ENCODE results near the gene BPIFB3.

BPIFB3 gene

GRCh38 chr20:33015700-33016580 is 37.8 kb upstream of the BPIFB3 start:
- DNase-seq (ENCODE audit: low read depth) = no peak

GRCh38 chr20:33016581-33017109 is 37.1 kb upstream of the BPIFB3 start:
- no peak for DNase-seq (ENCODE audit: low read depth)

GRCh38 chr20:33017542-33017941 is 36.2 kb upstream of the BPIFB3 start:
- no peak for DNase-seq (ENCODE audit: low read depth)

GRCh38 chr20:33018169-33018931 is 35.4 kb upstream of the BPIFB3 start:
- no peak for DNase-seq (ENCODE audit: low read depth)

DNA sequence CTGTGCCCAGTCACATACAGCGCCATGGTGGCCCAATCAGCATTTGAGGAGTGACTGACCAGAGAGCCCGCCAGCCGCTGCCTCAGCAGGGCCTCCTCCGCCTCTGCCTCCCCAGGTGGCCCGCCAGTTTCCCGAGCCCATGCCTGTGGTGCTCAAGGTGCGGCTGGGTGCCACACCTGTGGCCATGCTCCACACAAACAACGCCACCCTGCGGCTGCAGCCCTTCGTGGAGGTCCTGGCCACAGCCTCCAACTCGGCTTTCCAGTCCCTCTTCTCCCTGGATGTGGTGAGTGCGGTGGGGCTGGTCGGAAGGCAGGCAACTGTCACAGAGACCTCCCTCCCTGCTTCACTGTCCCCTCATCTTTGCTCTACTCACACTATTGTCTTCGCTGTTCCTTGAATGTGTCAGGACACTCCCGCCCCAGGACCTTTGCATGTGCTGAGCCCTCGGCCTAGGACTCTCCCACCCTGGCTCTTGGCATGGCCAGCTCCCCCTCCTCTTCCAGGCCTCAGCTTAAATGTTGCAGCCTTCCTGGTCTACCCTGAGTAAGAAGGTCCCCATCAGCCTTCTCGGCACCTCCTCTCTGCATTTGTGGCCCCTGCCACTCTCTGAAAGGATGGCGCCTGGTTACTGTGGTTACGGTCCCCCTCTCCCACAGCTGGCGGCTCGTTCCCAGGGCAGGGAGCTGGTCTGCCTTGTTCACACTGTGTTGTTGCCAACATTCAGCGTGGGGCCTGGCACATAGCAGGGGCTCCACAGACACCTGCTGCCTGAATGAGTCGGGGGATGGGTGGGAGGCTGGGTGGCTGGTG is 34.0 kb upstream of the BPIFB3 start:
- no peak for DNase-seq (ENCODE audit: low read depth)

- DNase-seq (ENCODE audit: low read depth) = no peak
Measured at GRCh38 chr20:33020278-33021161, 33.2 kb upstream of the BPIFB3 start.

- DNase-seq (ENCODE audit: low read depth) = no peak
Measured at GRCh38 chr20:33021879-33022278, 31.8 kb upstream of the BPIFB3 start.

GRCh38 chr20:33022289-33022688 is 31.4 kb upstream of the BPIFB3 start:
- DNase-seq (ENCODE audit: low read depth) = no peak

GRCh38 chr20:33022694-33023438 is 30.8 kb upstream of the BPIFB3 start:
- no peak for DNase-seq (ENCODE audit: low read depth)

DNA sequence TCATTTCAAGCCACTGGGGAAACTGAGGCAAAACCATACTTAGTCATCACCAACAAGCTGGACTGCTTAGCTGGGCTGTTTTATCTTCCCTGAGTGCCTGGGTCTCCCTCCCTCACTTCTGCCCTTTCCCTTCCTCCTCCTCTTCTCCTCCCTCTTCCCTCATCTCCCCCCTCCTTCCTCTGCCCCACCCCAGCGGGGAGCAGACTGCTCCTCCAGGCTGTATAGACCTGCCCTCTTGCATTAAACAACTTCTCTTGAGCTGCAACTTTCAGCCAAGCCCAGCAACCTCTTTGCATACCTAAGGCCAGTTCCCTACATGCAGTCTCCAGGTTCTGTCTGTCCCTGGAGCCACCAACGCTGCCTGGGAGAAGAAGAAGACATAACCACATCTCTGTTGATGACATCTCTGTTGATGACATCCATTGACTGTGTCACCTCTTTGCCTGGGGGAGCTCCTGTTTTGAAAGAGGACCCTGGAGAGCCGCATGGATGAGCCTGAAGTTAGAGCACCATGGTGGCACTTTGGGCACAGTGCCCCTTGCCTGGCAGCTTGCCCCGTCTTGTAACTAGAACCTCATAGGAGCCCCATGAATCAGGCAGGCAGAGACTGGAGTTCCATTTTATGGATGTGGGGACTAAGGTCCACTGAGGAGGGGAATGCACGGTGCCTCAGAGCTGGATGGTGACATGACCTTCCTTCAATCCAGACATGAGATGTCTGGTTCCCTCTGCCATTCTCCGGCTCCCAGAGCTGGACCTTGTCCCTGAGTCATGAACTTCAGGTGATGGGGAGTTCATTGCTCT is 30.1 kb upstream of the BPIFB3 start:
- no peak for DNase-seq (ENCODE audit: low read depth)

DNA sequence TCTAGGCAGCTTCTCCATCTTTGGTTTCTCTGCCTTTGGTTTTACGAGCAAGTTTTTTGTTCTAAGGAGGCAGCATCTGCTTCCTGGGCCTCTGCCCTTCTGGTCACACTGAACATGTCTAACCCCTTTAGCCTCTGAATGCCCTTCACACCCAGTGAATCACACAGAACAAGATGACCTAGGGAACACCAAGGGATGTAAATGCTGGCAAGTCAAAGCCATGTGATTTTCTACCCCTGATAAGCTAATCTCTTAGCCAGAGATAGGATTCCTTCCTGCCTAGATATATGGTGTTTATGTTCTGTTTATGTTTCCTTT is 29.5 kb upstream of the BPIFB3 start:
- no peak for DNase-seq (ENCODE audit: low read depth)

DNA sequence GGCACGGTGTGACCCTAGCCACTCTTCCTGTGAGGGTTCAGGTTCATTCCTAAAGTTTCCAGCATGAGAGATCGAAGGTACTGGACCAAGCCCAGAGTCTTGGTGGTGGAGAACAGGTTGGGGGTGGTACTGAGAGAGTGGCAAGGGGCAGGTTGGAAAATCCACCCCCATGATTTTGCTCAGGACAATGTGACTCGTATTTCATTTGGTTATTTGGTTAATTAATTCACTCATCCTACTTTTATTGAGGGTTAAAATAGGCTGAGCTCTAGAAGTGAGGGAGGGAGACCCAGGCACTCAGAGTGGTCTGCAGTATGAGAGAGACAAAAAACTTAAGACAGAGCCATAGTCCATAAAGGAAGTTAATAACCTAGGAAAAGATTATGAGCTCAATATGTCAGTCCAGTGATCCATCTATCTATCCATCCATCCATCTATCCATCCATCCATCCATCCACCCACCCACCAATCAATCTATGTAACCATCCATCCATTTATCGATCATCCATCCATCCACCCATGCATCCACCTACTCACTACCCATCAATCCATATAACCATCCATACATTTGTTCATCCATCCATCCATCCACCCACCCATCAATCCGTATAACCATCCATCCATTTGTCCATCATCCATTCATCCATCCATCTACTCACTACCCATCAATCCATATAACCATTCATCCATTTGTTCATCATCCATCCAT is 28.9 kb upstream of the BPIFB3 start:
- DNase-seq (ENCODE audit: low read depth) = no peak

GRCh38 chr20:33025318-33025876 is 28.3 kb upstream of the BPIFB3 start:
- no peak for DNase-seq (ENCODE audit: low read depth)

- DNase-seq (ENCODE audit: low read depth) = no peak
Measured at GRCh38 chr20:33026072-33026778, 27.5 kb upstream of the BPIFB3 start.

DNA sequence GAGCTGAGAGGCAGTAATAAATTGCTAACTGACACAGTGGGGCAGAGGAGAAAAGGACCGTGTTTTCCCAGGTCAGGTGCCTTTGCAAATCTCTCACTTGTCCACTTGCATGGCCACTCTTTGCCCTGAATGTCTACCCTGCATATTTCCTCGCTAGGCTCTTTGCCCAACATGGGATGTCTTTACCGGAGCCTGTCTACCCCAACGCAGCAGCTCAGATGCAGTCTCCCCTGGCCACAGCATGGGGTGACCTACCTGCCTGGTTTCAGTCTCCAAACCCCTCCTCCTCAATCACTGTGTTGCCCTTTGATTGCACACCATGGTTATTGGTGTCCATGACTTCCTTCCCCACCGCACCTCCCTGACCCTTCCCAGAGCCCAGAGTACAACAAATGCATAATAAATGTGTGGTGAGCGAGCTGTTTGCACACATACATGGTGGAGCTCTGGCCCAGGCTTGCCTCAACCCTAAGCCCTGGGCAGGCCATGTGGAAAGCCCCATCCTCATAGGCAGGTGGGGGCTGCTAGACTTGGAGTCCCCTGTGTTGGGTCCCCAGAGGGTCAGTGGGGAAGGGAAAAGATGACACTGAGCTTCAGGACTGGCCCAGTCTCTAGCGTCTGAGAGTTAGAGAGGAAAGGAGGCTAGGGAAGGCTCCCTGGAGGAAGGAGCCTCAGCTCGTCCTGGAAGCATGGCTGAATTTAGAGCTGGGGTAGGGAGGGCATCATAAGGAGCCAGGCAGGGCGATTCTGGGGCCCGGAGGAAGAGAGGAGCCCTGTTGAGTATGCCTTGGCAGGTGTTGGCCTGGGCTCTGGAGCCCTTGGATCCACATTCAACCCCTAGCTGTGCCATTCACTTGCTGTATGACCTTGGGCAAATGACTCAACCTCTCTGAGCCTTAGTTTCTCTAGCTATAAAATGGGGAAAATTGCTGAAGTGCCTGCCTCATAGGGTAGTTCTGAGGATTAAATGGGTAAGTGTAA is 26.6 kb upstream of the BPIFB3 start:
- no peak for DNase-seq (ENCODE audit: low read depth)

GRCh38 chr20:33027769-33028751 is 25.6 kb upstream of the BPIFB3 start:
- no peak for DNase-seq (ENCODE audit: low read depth)
